Heart right ventricle (tissue), 16 donors: ENCODE measurements around the gene CACNB2. TPM values are rescaled to one million over a fixed set of nuclear protein-coding genes. Genes with fewer than 3 reads are reported as not detected.

Source experiments
- ATAC-seq, 8 donors: fragments of 200-7000 bp; cut with Tn5 transposase; one replicate each; pipeline ENCODE4 v1.9.1; 2020; ENCODE audit warnings: mild to moderate bottlenecking in 8 of 8, moderate library complexity in 8 of 8, moderate number of reproducible peaks in 1 of 8
- DNase-seq, 2 donors: peaks; one replicate each; pipeline ENCODE4 v3.0.0-alpha.2; 2020
- H3K27ac ChIP-seq, 10 donors: fragments of 200-600 bp; sonication (generic) in 2 of 10; one replicate each; pipeline versions ENCODE4 v1.5.0 to v1.8.0; 2020 to 2022; ENCODE audit warnings: mild to moderate bottlenecking in 3 of 10
- H3K27me3 ChIP-seq, 7 donors: fragments of 200-600 bp; one replicate each; pipeline ENCODE4 v1.8.0; 2021 to 2022; ENCODE audit warnings: mild to moderate bottlenecking in 2 of 7
- H3K36me3 ChIP-seq, 9 donors: fragments of 200-600 bp; sonication (generic) in 1 of 9; one replicate each; pipeline versions ENCODE4 v1.5.0 to v1.8.0; 2020 to 2022; ENCODE audit warnings: mild to moderate bottlenecking in 2 of 9
- H3K4me1 ChIP-seq, 9 donors: fragments of 200-600 bp; sonication (generic) in 1 of 9; one replicate each; pipeline versions ENCODE4 v1.5.0 to v1.8.0; 2020 to 2022; ENCODE audit warnings: mild to moderate bottlenecking in 4 of 9
- H3K4me3 ChIP-seq, 10 donors: fragments of 200-600 bp; sonication (generic) in 2 of 10; one replicate each; pipeline versions ENCODE4 v1.5.0 to v1.8.0; 2020 to 2022; ENCODE audit warnings: mild to moderate bottlenecking in 7 of 10, moderate library complexity in 2 of 10
- H3K9me3 ChIP-seq, 11 donors: fragments of 200-600 bp in 10 of 11; sonication (generic) in 2 of 11; one replicate each; pipeline versions ENCODE4 v1.5.0 to v1.8.0; 2013 to 2022; ENCODE audit warnings: mild to moderate bottlenecking in 2 of 11, control low read depth in 1 of 11, moderate library complexity in 1 of 11
- CTCF ChIP-seq, 9 donors: fragments of 200-600 bp; sonication (generic) in 2 of 9; IDR thresholded peaks; one replicate each; pipeline versions ENCODE4 v1.5.0 to v1.8.0; 2021 to 2022; ENCODE audit warnings: antibody characterized with exemption in 9 of 9, mild to moderate bottlenecking in 5 of 9, moderate library complexity in 1 of 9
- WGBS, 2 donors: extraction: QIAGEN DNeasy Blood & Tissue Kit; methylation state at CpG; one replicate each; pipeline ENCODE4 v1.1.7; 2013; ENCODE audit warnings: inconsistent platforms in 1 of 2; 5-methylcytosine and 5-hydroxymethylcytosine counted together
- intact Hi-C, 10 donors: fragments of 100-400 bp; cut with DNase I; formaldehyde crosslinking; loops; one replicate each; pipeline versions ENCODE4 v1.11.1 to v1.14.2; 2022
- polyA plus RNA-seq, 2 donors: library from polyadenylated mRNA; stranded (reverse); fragments of 200-250 nt; gene quantifications; one replicate each; pipeline ENCODE4 v1.2.3, GENCODE V29; 2013
- total RNA-seq, 10 donors: library from RNA; stranded (reverse); fragmentation: NEBNext Ultra II Directional in 3 of 10; extraction: Animal tissue kit (Norgen Biotek cat#: 25700) in 3 of 10; gene quantifications; one replicate each; pipeline versions ENCODE4 v1.2.1 to v1.2.4, GENCODE V29; 2021 to 2023
- donor health status: Arrhythmogenic right ventricular cardiomyopathy.
- donor health status: ischemic (EF 13 %, LVEDD 7.1; RV severe dilation, severe dysfunction).
- donor health status: healthy with polysubstance abuse.
- donor health status: DM: no; HTN: yes; CAD: no.
- donor health status: DM: no; HTN: no; CAD: no.
- donor health status: ischemic (EF 25% LVEDD 6.9; RV normal size, moderate dysfunction).
- donor health status: ischemic (EF 25% LVEDD 5.7; RV mildly dilated, moderate dysfunction).
- donor health status: healthy.
- donor health status: DM: yes; HTN: yes; CAD: no.
- donor health status: Ischemic cardiomyopathy.
- donor health status: ischemic (EF 35%, LVEDD 5.7; RV mildly dilated, moderate dysfunction).
- donor health status: nonischemic (EF 11% LVEDD 7.7; RV severe dilation, severe dysfunction).
- donor health status: DM: yes; HTN: yes; CAD: no.
- donor health status: PGD.
- donor health status: ischemic (EF 29% LVEDD 5.4; RV normal size, mild dysfunction).
- donor health status: nonischemic (EF 23%, LVEDD 6.1; RV moderate dilation, normal function).

The CACNB2 gene
- total and polyA plus RNA-seq, 12 donors, result 8.9 to 71.1 (median 36.7) TPM

DNA sequence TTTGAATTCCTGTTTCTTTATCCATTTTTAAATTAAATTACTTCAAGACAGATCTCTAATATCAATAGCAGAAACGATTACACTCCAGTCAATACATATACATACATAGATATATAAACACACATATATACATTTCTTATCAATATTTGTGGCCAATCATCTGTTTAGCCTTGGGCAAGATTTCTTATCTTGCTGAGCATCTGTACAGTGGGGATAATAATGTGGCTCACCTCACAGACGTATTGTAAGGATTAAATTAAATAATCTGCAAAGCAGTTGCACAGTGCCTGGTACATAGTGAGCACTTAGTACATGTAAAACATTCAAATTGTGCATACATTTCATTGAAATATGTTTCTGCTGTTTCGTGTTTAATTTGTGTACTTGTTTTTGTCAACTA lies 17.5 kb upstream of the CACNB2 start:
- no peak for TF ChIP-seq CTCF (IDR thresholded peaks at IDR 0.05)
- 84 to 87% methylated on average over 3 of the region's 3 CpGs for WGBS, 2 donors
- H3K36me3 ChIP-seq, result no peaks in the 10 kb centered on the region
- ATAC-seq, result no peak
- H3K27me3 ChIP-seq, result no peaks in the 10 kb centered on the region
- DNase-seq, result no peak
- intact Hi-C loops, result no loop called here
- no peaks in the 10 kb centered on the region for H3K4me1 ChIP-seq
- peaks cover 0 to 5% (median 0%) of the 10 kb centered on the region in 11 donors for H3K9me3 ChIP-seq
- no peak overlapping the region for H3K27ac ChIP-seq
- no peak overlapping the region for H3K4me3 ChIP-seq

DNA sequence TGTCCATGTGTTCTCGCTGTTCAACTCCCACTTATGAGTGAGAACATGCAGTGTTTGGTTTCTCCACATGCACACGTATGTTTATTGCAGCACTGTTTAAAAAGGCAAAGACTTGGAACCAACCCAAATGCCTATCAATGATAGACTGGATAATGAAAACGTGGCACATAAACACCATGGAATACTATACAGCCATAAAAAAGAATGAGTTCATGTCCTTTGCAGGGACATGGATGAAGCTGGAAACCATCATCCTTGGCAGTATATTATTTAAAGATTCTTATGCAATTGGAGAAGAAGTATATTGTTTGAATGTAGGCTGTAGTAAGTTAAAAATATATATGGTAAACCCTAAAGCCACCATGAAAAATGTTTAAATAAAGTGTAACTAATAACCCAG lies 7.2 kb upstream of the CACNB2 start:
- H3K9me3 ChIP-seq, result no peaks in the 10 kb centered on the region
- TF ChIP-seq CTCF (IDR thresholded peaks at IDR 0.05), result no peak
- DNase-seq, result no peak
- peaks cover 0 to 4% (median 0%) of the 10 kb centered on the region in 7 donors for H3K27me3 ChIP-seq
- H3K27ac ChIP-seq, result no peak overlapping the region
- intact Hi-C loops, result no loop called here
- no peak overlapping the region for H3K4me3 ChIP-seq
- no peak for ATAC-seq
- WGBS, 2 donors, result 86 to 90% methylated on average over 3 of the region's 3 CpGs
- H3K36me3 ChIP-seq, result no peaks in the 10 kb centered on the region
- no peaks in the 10 kb centered on the region for H3K4me1 ChIP-seq

GRCh38 chr10:18134509-18134908 lies 5.7 kb upstream of the CACNB2 start:
- intact Hi-C loops, result no loop called here
- no peaks in the 10 kb centered on the region for H3K4me1 ChIP-seq
- H3K36me3 ChIP-seq, result no peaks in the 10 kb centered on the region
- no peak overlapping the region for H3K4me3 ChIP-seq
- peaks cover 0 to 14% (median 7%) of the 10 kb centered on the region in 7 donors for H3K27me3 ChIP-seq
- H3K27ac ChIP-seq, result no peak overlapping the region
- DNase-seq (no peak), ATAC-seq (no peak)
- 84 to 88% methylated on average over 8 of the region's 8 CpGs for WGBS, 2 donors
- TF ChIP-seq CTCF (IDR thresholded peaks at IDR 0.05), result no peak
- no peaks in the 10 kb centered on the region for H3K9me3 ChIP-seq

DNA sequence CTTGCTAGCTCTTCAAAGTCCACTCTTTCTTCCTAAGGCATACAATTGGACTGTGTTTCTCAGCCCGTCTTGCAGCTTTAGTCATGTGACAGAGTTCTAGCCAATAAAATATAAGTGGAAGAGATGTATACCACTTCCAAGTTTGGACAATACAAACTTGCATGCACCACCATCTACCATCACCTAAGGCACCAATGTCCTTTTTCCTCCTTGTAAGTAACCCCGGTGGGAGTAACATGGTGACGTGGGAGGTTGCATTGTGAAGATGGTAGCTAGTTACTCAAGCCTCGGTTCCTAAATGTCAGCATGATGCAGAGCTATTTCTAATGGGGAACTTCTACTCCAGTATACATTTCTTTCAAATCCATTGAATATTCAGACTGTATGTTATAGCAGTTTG lies 5.3 kb upstream of the CACNB2 start:
- DNase-seq, result no peak
- Histone ChIP-seq H3K4me1 (peaks cover 0 to 4% (median 2%) of the 10 kb centered on the region in 9 donors), H3K27ac (no peak overlapping the region), H3K27me3 (peaks cover 0 to 19% (median 8%) of the 10 kb centered on the region in 7 donors), H3K9me3 (no peaks in the 10 kb centered on the region), H3K36me3 (no peaks in the 10 kb centered on the region), H3K4me3 (no peak overlapping the region)
- WGBS, 2 donors, result 86 to 93% methylated on average over 4 of the region's 4 CpGs
- no peak for TF ChIP-seq CTCF (IDR thresholded peaks at IDR 0.05)
- ATAC-seq, result no peak
- intact Hi-C loops, result loop anchor here in 1 of 10 donors (5.0 kb wide), 1 partner anchor 77 kb away; no protein-coding TSS in a partner anchor
